ENCODE results near the gene ZNF225. TPM values are rescaled to one million over a fixed set of nuclear protein-coding genes. Genes with fewer than 3 reads are reported as not detected.

ZNF225 gene
- total and polyA plus RNA-seq, 2 of the 4 experiments (the other 2 are of a cell fraction): 1.5 to 5.7 TPM

GRCh38 chr19:44131955-44132354 is 18.8 kb downstream of the ZNF225 start:
- ATAC-seq (ENCODE audit: low read depth): no peak
- Histone ChIP-seq H2BK15ac (ENCODE audit: low read depth, low read length) (no peak overlapping the region), H2AK5ac (ENCODE audit: low read depth, low read length) (no peak overlapping the region), H3K4me3 (ENCODE audit: insufficient read depth, low read depth, low read length) (no peak overlapping the region), H3K36me3 (ENCODE audit: control insufficient read depth, insufficient read depth, low read length) (peaks cover 26% of the 10 kb centered on the region), H3K23ac (ENCODE audit: low read depth, low read length) (no peak overlapping the region), H2BK5ac (ENCODE audit: low read depth, low read length, poor library complexity, severe bottlenecking) (no peak overlapping the region), H3K14ac (replicated peaks; ENCODE audit: low read depth, low read length) (no peak overlapping the region), H3K56ac (ENCODE audit: extremely low read depth, insufficient read depth, low read length) (no peak overlapping the region), H3K18ac (ENCODE audit: low read depth, low read length) (no peak overlapping the region), H2BK20ac (ENCODE audit: low read depth, low read length) (no peak overlapping the region), H4K8ac (ENCODE audit: low read depth in 2 of 2, low read length in 2 of 2) (no peak overlapping the region), H3K9ac (ENCODE audit: low read depth, low read length) (no peak overlapping the region), H2BK120ac (ENCODE audit: low read depth, low read length) (no peak overlapping the region), H3K9me1 (ENCODE audit: insufficient read depth, low read length) (no peaks in the 10 kb centered on the region), H3K27ac (ENCODE audit: insufficient read depth, low read length) (no peak overlapping the region), H3K27me3 (ENCODE audit: control insufficient read depth, insufficient read depth, low read length) (no peaks in the 10 kb centered on the region), H3K4me2 (ENCODE audit: low read depth, low read length) (no peak overlapping the region), H3K9me3 (ENCODE audit: control insufficient read depth, insufficient read depth, low read length) (peaks cover 17% of the 10 kb centered on the region), H4K5ac (ENCODE audit: low read depth, low read length) (no peak overlapping the region), H2AFZ (replicated peaks; ENCODE audit: low read length, poor library complexity) (no peak overlapping the region), H3K4me1 (ENCODE audit: control insufficient read depth, insufficient read depth, low read length) (no peaks in the 10 kb centered on the region), H2AK9ac (replicated peaks; ENCODE audit: low read depth, low read length, poor library complexity) (no peak overlapping the region), H3K4ac (ENCODE audit: low read depth, low read length) (no peak overlapping the region), H3K79me1 (ENCODE audit: low read depth in 1 of 2, low read length in 2 of 2) (no peaks in the 10 kb centered on the region), H4K91ac (ENCODE audit: insufficient read depth, low read depth, low read length) (no peak overlapping the region), H4K20me1 (ENCODE audit: insufficient read depth, low read length) (no peaks in the 10 kb centered on the region)
- WGBS, 2 experiments (ENCODE audit: extremely low coverage in 2 of 2, insufficient read length in 1 of 2): no CpG with 5 or more reads among the region's 5 CpGs
- dilution Hi-C loops (cut with HindIII; ENCODE audit: low sequenced_read_pairs, unreplicated experiment) (no loop called here), intact Hi-C loops (cut with micrococcal nuclease) (no loop called here), in situ Hi-C loops (cut with MboI; ENCODE audit: low sequenced_read_pairs) (no loop called here)
- ChIA-PET CTCF (no interaction called here), POLR2A (ENCODE audit: unreplicated experiment) (no interaction called here)
- no peak for DNase-seq
- BruUV-seq (replicated peaks): no TSS peak
- no peak for TF ChIP-seq MXI1 (IDR thresholded peaks at IDR 0.05; ENCODE audit: borderline replicate concordance, low read depth, low read length)
- no peak for TF ChIP-seq CTCF (conservative IDR thresholded peaks at IDR 0.05; ENCODE audit: low read depth, low read length)
- TF ChIP-seq MAFK (IDR thresholded peaks at IDR 0.05; ENCODE audit: low read depth, low read length): no peak
- no peak for TF ChIP-seq CHD1 (IDR thresholded peaks at IDR 0.05; ENCODE audit: low read depth, low read length)
- no peak for TF ChIP-seq RCOR1 (IDR thresholded peaks at IDR 0.05; ENCODE audit: insufficient replicate concordance, low read length)
- TF ChIP-seq RFX5 (IDR thresholded peaks at IDR 0.05; ENCODE audit: low read depth, low read length): no peak
- TF ChIP-seq NFE2L2 (IDR thresholded peaks at IDR 0.05; ENCODE audit: low read depth, low read length): no peak
- TF ChIP-seq FOS (IDR thresholded peaks at IDR 0.05; ENCODE audit: low read depth, low read length): no peak
- TF ChIP-seq MAZ (IDR thresholded peaks at IDR 0.05; ENCODE audit: borderline replicate concordance, low read depth, low read length): no peak
- TF ChIP-seq CEBPB (IDR thresholded peaks at IDR 0.05; ENCODE audit: low read depth, low read length): no peak
- TF ChIP-seq SMC3 (IDR thresholded peaks at IDR 0.05; ENCODE audit: low read depth, low read length): no peak
